Measurements from ENCODE around the gene ADAMTS19. TPM values are rescaled to one million over a fixed set of nuclear protein-coding genes. Genes with fewer than 3 reads are reported as not detected.

ADAMTS19 gene
- total RNA-seq, 1 experiment from 2014 or later: 1.7 TPM

- peak overlapping the region; percentile 52 for H3K4me3 ChIP-seq
- H3K27me3 ChIP-seq: no peaks in the 10 kb centered on the region
- no peaks in the 10 kb centered on the region for H3K36me3 ChIP-seq
- H3K9me3 ChIP-seq: no peaks in the 10 kb centered on the region
- peak; percentile 67 for DNase-seq
Observed at GRCh38 chr5:129460936-129461710, 1.0 kb downstream of the ADAMTS19 start.

- Histone ChIP-seq H3K9me3 (no peaks in the 10 kb centered on the region), H3K36me3 (no peaks in the 10 kb centered on the region), H3K4me3 (peak overlapping the region; percentile 52), H3K27me3 (no peaks in the 10 kb centered on the region)
- no peak for DNase-seq
Observed at GRCh38 chr5:129461711-129462332, 1.7 kb downstream of the ADAMTS19 start.

GRCh38 chr5:129465776-129466344, 5.8 kb downstream of the ADAMTS19 start:
- Histone ChIP-seq H3K9me3 (no peaks in the 10 kb centered on the region), H3K4me3 (no peak overlapping the region), H3K27me3 (no peaks in the 10 kb centered on the region), H3K36me3 (no peaks in the 10 kb centered on the region)
- no peak for DNase-seq

GRCh38 chr5:129474544-129474943, 14.4 kb downstream of the ADAMTS19 start:
- Histone ChIP-seq H3K27me3 (no peaks in the 10 kb centered on the region), H3K36me3 (no peaks in the 10 kb centered on the region), H3K4me3 (no peak overlapping the region), H3K9me3 (no peaks in the 10 kb centered on the region)
- DNase-seq: no peak

- H3K9me3 ChIP-seq: no peaks in the 10 kb centered on the region
- no peaks in the 10 kb centered on the region for H3K36me3 ChIP-seq
- DNase-seq: no peak
- H3K4me3 ChIP-seq: no peak overlapping the region
- no peaks in the 10 kb centered on the region for H3K27me3 ChIP-seq
Observed at GRCh38 chr5:129476751-129477150, 16.7 kb downstream of the ADAMTS19 start.

GRCh38 chr5:129477532-129477931, 17.4 kb downstream of the ADAMTS19 start:
- H3K27me3 ChIP-seq: no peaks in the 10 kb centered on the region
- H3K36me3 ChIP-seq: no peaks in the 10 kb centered on the region
- no peak overlapping the region for H3K4me3 ChIP-seq
- H3K9me3 ChIP-seq: no peaks in the 10 kb centered on the region
- DNase-seq: no peak

GRCh38 chr5:129481161-129481560, 21.1 kb downstream of the ADAMTS19 start:
- Histone ChIP-seq H3K27me3 (no peaks in the 10 kb centered on the region), H3K36me3 (no peaks in the 10 kb centered on the region), H3K9me3 (no peaks in the 10 kb centered on the region), H3K4me3 (no peak overlapping the region)
- no peak for DNase-seq

- DNase-seq: no peak
Observed at GRCh38 chr5:129496421-129496820, 36.3 kb downstream of the ADAMTS19 start.

GRCh38 chr5:129496864-129497595, 36.9 kb downstream of the ADAMTS19 start:
- H3K4me3 ChIP-seq: no peak overlapping the region
- H3K9me3 ChIP-seq: no peaks in the 10 kb centered on the region
- DNase-seq: no peak
- H3K27me3 ChIP-seq: no peaks in the 10 kb centered on the region
- no peaks in the 10 kb centered on the region for H3K36me3 ChIP-seq

More at GRCh38 chr5:129496421-129496820, 36.3 kb downstream of the ADAMTS19 start:
- no peak overlapping the region for H3K4me3 ChIP-seq
- no peaks in the 10 kb centered on the region for H3K27me3 ChIP-seq
- H3K36me3 ChIP-seq: no peaks in the 10 kb centered on the region
- no peaks in the 10 kb centered on the region for H3K9me3 ChIP-seq

- no peaks in the 10 kb centered on the region for H3K36me3 ChIP-seq
- DNase-seq: no peak
- H3K4me3 ChIP-seq: no peak overlapping the region
- no peaks in the 10 kb centered on the region for H3K9me3 ChIP-seq
- no peaks in the 10 kb centered on the region for H3K27me3 ChIP-seq
Observed at GRCh38 chr5:129499208-129499852, 39.2 kb downstream of the ADAMTS19 start.

- Histone ChIP-seq H3K27me3 (no peaks in the 10 kb centered on the region), H3K9me3 (no peaks in the 10 kb centered on the region), H3K36me3 (no peaks in the 10 kb centered on the region), H3K4me3 (no peak overlapping the region)
- DNase-seq: no peak
Observed at GRCh38 chr5:129500101-129500500, 40.0 kb downstream of the ADAMTS19 start.

GRCh38 chr5:129506086-129506485, 46.0 kb downstream of the ADAMTS19 start:
- H3K27me3 ChIP-seq: no peaks in the 10 kb centered on the region
- peak; percentile 13 for DNase-seq

GRCh38 chr5:129506950-129507349, 46.9 kb downstream of the ADAMTS19 start:
- H3K36me3 ChIP-seq: no peaks in the 10 kb centered on the region
- H3K4me3 ChIP-seq: no peak overlapping the region
- H3K9me3 ChIP-seq: no peaks in the 10 kb centered on the region
- DNase-seq: no peak
- no peaks in the 10 kb centered on the region for H3K27me3 ChIP-seq

More at GRCh38 chr5:129506086-129506485, 46.0 kb downstream of the ADAMTS19 start:
- no peak overlapping the region for H3K4me3 ChIP-seq
- H3K36me3 ChIP-seq: no peaks in the 10 kb centered on the region
- H3K9me3 ChIP-seq: no peaks in the 10 kb centered on the region

GRCh38 chr5:129507527-129507926, 47.4 kb downstream of the ADAMTS19 start:
- Histone ChIP-seq H3K4me3 (no peak overlapping the region), H3K36me3 (no peaks in the 10 kb centered on the region), H3K9me3 (no peaks in the 10 kb centered on the region), H3K27me3 (no peaks in the 10 kb centered on the region)
- DNase-seq: no peak

- H3K9me3 ChIP-seq: no peaks in the 10 kb centered on the region
- no peaks in the 10 kb centered on the region for H3K27me3 ChIP-seq
- no peak overlapping the region for H3K4me3 ChIP-seq
- DNase-seq: no peak
- no peaks in the 10 kb centered on the region for H3K36me3 ChIP-seq
Observed at GRCh38 chr5:129508606-129509005, 48.5 kb downstream of the ADAMTS19 start.

- H3K36me3 ChIP-seq: no peaks in the 10 kb centered on the region
- no peak for DNase-seq
- no peaks in the 10 kb centered on the region for H3K9me3 ChIP-seq
- H3K27me3 ChIP-seq: no peaks in the 10 kb centered on the region
- H3K4me3 ChIP-seq: no peak overlapping the region
Observed at GRCh38 chr5:129509363-129509975, 49.4 kb downstream of the ADAMTS19 start.
